PFSK-1 (cell line): ENCODE data around the gene PTCD1.

ENCODE experiments used
- FOXP2 ChIP-seq: optimal IDR thresholded peaks from 2 replicates; pipeline ENCODE3; 2011; ENCODE audit warnings: borderline replicate concordance, control low read depth, inconsistent platforms; ENCODE audit not compliant: insufficient read depth; ENCODE audit errors: extremely low read length, extremely low read depth
- POLR2AphosphoS5 ChIP-seq: IDR thresholded peaks from 2 replicates; pipeline ENCODE4 v1.6.1; 2012; ENCODE audit warnings: low read depth, mild to moderate bottlenecking, control low read depth, low read length, moderate library complexity
- REST ChIP-seq, 2 experiments: IDR thresholded peaks; 2 replicates each; pipeline versions ENCODE4 v1.6.1 to v1.8.0; 2011 to 2012; ENCODE audit warnings: low read depth in 2 of 2, low read length in 2 of 2, control low read depth in 1 of 2, inconsistent platforms in 1 of 2, mild to moderate bottlenecking in 1 of 2, moderate library complexity in 1 of 2; ENCODE audit not compliant: insufficient read depth in 1 of 2
- SIN3A ChIP-seq: IDR thresholded peaks from 2 replicates; pipeline ENCODE4 v1.6.1; 2012; ENCODE audit warnings: mild to moderate bottlenecking, low read length, moderate library complexity, borderline replicate concordance; ENCODE audit not compliant: insufficient read depth
- TAF1 ChIP-seq: IDR thresholded peaks from 2 replicates; pipeline ENCODE4 v1.6.1; 2012; ENCODE audit warnings: low read length, control low read depth, borderline replicate concordance; ENCODE audit not compliant: insufficient read depth

GRCh38 chr7:99485094-99485493 is 46.5 kb upstream of the PTCD1 start:
- TF ChIP-seq TAF1 (no peak), REST (IDR thresholded peaks at IDR 0.05; ENCODE audit: insufficient read depth in 1 of 2, low read depth in 2 of 2, low read length in 2 of 2) (no peak), FOXP2 (no peak), POLR2AphosphoS5 (no peak), SIN3A (no peak)
